Psoas muscle (tissue), 8 donors: Measurements from ENCODE around the gene SLC15A4. TPM values are rescaled to one million over a fixed set of nuclear protein-coding genes. Genes with fewer than 3 reads are reported as not detected.
A peak's percentile ranks its signal among the peaks of the same experiment; 100 is the strongest.

Source experiments
- ATAC-seq, 4 donors: fragments of 200-7000 bp; cut with Tn5 transposase; one replicate each; pipeline ENCODE4 v1.9.1; 2020; ENCODE audit warnings: moderate library complexity in 3 of 4, mild to moderate bottlenecking in 2 of 4
- DNase-seq, 2 donors: peaks; one replicate each; pipeline ENCODE4 v3.0.0-alpha.2; 2020
- H3K27ac ChIP-seq: fragments of 200-600 bp; one replicate; pipeline ENCODE4 v1.8.0; 2022
- H3K27me3 ChIP-seq, 3 donors: fragments of 200-600 bp in 1 of 3; one replicate each; pipeline versions ENCODE4 v1.6.1 to v1.8.0; 2013 to 2022; ENCODE audit warnings: low read length in 2 of 3, mild to moderate bottlenecking in 2 of 3, moderate library complexity in 1 of 3; ENCODE audit not compliant: insufficient read depth in 3 of 3
- H3K36me3 ChIP-seq, 2 donors: fragments of 200-600 bp in 1 of 2; one replicate each; pipeline versions ENCODE4 v1.6.1 to v1.8.0; 2013 to 2022; ENCODE audit warnings: low read depth in 1 of 2, mild to moderate bottlenecking in 1 of 2, moderate library complexity in 1 of 2; ENCODE audit not compliant: insufficient read depth in 1 of 2
- H3K4me1 ChIP-seq: fragments of 200-600 bp; one replicate; pipeline ENCODE4 v1.8.0; 2022
- H3K4me3 ChIP-seq: fragments of 200-600 bp; one replicate; pipeline ENCODE4 v1.8.0; 2022; ENCODE audit warnings: mild to moderate bottlenecking
- H3K9me3 ChIP-seq: fragments of 200-600 bp; one replicate; pipeline ENCODE4 v1.8.0; 2022
- CTCF ChIP-seq: fragments of 200-600 bp; IDR thresholded peaks from one replicate; pipeline ENCODE4 v1.8.0; 2022; ENCODE audit warnings: antibody characterized with exemption
- WGBS, 3 donors: extraction: QIAGEN DNeasy Blood & Tissue Kit; methylation state at CpG; one replicate each; pipeline versions ENCODE4 v1.1.6 to v1.1.7; 2013; 5-methylcytosine and 5-hydroxymethylcytosine counted together
- intact Hi-C, 2 donors: fragments of 100-400 bp; cut with DNase I; formaldehyde crosslinking; loops; one replicate each; pipeline versions ENCODE4 v1.11.0 to v1.14.2; 2022
- polyA plus RNA-seq, 3 donors: library from polyadenylated mRNA; stranded (reverse); fragments of 200-250 nt; gene quantifications; one replicate each; pipeline ENCODE4 v1.2.3, GENCODE V29; 2013
- total RNA-seq, 4 donors: library from RNA; stranded (reverse); fragmentation: NEBNext Ultra II Directional in 2 of 4; extraction: Animal tissue kit (Norgen Biotek cat#: 25700) in 2 of 4; gene quantifications; one replicate each; pipeline versions ENCODE4 v1.2.1 to v1.2.4, GENCODE V29; 2021 to 2023
- donor health status: healthy with polysubstance abuse.
- donor health status: DM: no; HTN: no; CAD: no; lungs with moderate emphysema.
- donor health status: Bipolar disorder and iron deficiency.
- donor health status: healthy.
- donor health status: DM: yes; HTN: yes; CAD: no.
- donor health status: DM: no; HTN: no; CAD: no.
- donor health status: DM: no; HTN: no; CAD: no.
- donor health status: DM: yes; HTN: yes; CAD: no.

The SLC15A4 gene
- total and polyA plus RNA-seq, 7 donors = 21.9 to 54.0 (median 30.2) TPM

- Histone ChIP-seq H3K27me3 (no peaks in the 10 kb centered on the region), H3K9me3 (no peaks in the 10 kb centered on the region), H3K27ac (peak overlapping the region; percentile 95), H3K4me1 (peaks cover 77% of the 10 kb centered on the region), H3K4me3 (no peak overlapping the region), H3K36me3 (peaks cover 0 to 16% of the 10 kb centered on the region in 2 donors)
- DNase-seq (peak in 1 of 2 donors; percentile 58), ATAC-seq (peak; percentile 33 to 55 (median 44))
- WGBS, 3 donors = 29 to 62% (median 35%) methylated on average over 10 of the region's 10 CpGs
- no peak for TF ChIP-seq CTCF
- intact Hi-C loops = no loop called here
Observed at GRCh38 chr12:128813392-128813791, 10.4 kb downstream of the SLC15A4 start.

GRCh38 chr12:128811806-128812205, 12.0 kb downstream of the SLC15A4 start:
- Histone ChIP-seq H3K27ac (peak overlapping the region; percentile 95), H3K9me3 (no peaks in the 10 kb centered on the region), H3K27me3 (no peaks in the 10 kb centered on the region), H3K4me3 (peak overlapping the region; percentile 41), H3K36me3 (peaks cover 0 to 32% of the 10 kb centered on the region in 2 donors), H3K4me1 (peaks cover 72% of the 10 kb centered on the region)
- WGBS, 3 donors = 40 to 59% (median 46%) methylated on average over 9 of the region's 9 CpGs
- no peak for TF ChIP-seq CTCF
- intact Hi-C loops = no loop called here
- ATAC-seq (peak in 2 of 4 donors; percentile 38 to 45), DNase-seq (no peak)

- no peaks in the 10 kb centered on the region for H3K27me3 ChIP-seq
- intact Hi-C loops = no loop called here
- peak overlapping the region; percentile 95 for H3K27ac ChIP-seq
- no peaks in the 10 kb centered on the region for H3K9me3 ChIP-seq
- TF ChIP-seq CTCF = peak; percentile 15
- ATAC-seq (peak; percentile 88 to 92 (median 90)), DNase-seq (peak; percentile 79 to 93)
- WGBS, 3 donors = 20 to 21% (median 20%) methylated on average over 14 of the region's 14 CpGs
- peaks cover 58% of the 10 kb centered on the region for H3K4me1 ChIP-seq
- H3K4me3 ChIP-seq = peak overlapping the region; percentile 41
- H3K36me3 ChIP-seq = peaks cover 0 to 40% of the 10 kb centered on the region in 2 donors
Observed at GRCh38 chr12:128810182-128811127, 13.3 kb downstream of the SLC15A4 start.

GRCh38 chr12:128808651-128809050, 15.1 kb downstream of the SLC15A4 start:
- intact Hi-C loops = no loop called here
- WGBS, 3 donors = 84 to 87% (median 87%) methylated on average over 12 of the region's 12 CpGs
- no peak for DNase-seq

More at GRCh38 chr12:128808651-128809050, 15.1 kb downstream of the SLC15A4 start:
- Histone ChIP-seq H3K27me3 (no peaks in the 10 kb centered on the region), H3K4me3 (no peak overlapping the region), H3K27ac (peak overlapping the region; percentile 95), H3K36me3 (peaks cover 0 to 38% of the 10 kb centered on the region in 2 donors), H3K9me3 (no peaks in the 10 kb centered on the region), H3K4me1 (peaks cover 55% of the 10 kb centered on the region)
- no peak for TF ChIP-seq CTCF
- no peak for ATAC-seq
